HG02642 (cell line): ENCODE measurements around the gene CNTNAP2.

Experiments used
- ATAC-seq: cut with Tn5 transposase; IDR thresholded peaks from one replicate; pipeline ENCODE4 v1.9.1; 2021; ENCODE audit warnings: mild to moderate bottlenecking; ENCODE audit not compliant: unreplicated experiment, poor library complexity

Gene CNTNAP2

DNA sequence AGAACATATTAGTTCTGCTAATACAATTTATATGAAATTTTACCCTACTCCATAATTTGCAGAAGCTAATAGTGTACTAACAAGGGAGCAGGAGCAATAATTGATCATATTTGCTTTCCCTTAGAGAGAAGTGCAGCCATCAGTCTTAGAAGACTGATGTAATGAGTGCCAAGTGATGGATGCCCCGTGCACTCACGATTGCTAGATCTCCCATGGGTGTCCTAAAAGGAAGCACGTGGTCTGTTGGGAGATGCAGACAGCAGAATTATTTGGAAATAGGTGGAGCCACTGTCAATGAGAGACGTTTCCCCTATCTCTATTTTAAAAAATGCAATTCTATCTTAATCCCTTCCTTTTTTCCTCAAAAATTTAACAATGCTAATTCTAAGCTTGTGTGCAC lies 1701.7 kb downstream of the CNTNAP2 start:
- ATAC-seq: no peak

DNA sequence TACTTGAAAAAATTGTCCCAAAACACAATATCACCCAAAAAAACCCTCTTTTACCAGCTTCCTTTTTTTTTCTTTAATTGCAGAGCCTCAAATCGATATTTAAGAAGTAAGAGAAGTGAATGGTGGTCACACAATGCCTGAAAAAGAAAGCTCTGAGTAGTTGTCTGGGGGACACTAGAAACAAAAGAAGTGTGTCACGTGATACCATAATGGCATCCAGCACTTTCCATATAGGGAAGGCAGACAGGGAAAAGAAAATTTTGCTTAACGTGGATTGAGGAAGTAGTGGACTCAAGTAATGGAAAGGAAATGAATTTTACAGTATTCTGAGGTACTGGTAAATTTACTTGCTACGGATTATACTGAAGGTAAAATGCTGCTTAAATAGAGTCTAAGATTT lies 1708.1 kb downstream of the CNTNAP2 start:
- no peak for ATAC-seq

DNA sequence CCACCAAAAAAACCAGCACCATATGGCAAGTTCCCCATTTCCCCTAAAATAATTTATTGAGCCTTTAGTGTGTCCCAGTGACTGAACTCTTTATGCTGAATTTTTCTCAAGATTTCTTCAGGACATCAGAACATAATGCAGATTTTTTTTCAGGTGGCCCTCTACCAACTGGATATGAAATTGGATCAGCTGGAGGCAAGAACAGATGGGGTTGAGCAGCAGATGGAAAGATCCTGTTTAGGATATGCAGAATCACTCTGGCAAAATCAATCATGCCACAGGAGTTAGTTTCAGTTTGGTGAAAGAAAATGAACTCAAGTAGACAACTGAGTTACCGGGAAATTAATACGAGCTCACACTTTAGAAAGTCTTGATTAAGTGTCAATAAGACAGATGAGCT lies 1712.4 kb downstream of the CNTNAP2 start:
- ATAC-seq: no peak

DNA sequence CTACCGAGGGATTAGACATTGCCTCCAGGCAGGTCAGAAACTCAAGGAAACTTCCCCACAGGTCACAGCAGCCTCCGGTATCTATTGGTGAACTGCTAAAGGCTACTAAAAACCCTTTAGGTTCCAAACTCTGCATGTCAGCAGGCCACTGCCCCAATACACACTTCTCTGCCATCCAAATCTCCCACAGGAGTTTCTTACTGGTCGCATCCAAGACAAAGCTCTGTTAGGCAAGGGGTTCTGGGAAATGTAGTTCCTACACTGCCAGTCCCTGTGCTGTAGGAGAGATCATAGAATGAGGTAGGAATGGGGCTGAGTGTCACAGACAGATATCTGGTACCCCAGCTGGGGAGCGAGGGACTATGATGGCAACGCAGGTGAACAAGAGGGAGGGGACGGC lies 1717.0 kb downstream of the CNTNAP2 start:
- ATAC-seq: no peak

GRCh38 chr7:147833970-147834369 lies 1717.4 kb downstream of the CNTNAP2 start:
- no peak for ATAC-seq

GRCh38 chr7:147852833-147853232 lies 1736.2 kb downstream of the CNTNAP2 start:
- no peak for ATAC-seq

DNA sequence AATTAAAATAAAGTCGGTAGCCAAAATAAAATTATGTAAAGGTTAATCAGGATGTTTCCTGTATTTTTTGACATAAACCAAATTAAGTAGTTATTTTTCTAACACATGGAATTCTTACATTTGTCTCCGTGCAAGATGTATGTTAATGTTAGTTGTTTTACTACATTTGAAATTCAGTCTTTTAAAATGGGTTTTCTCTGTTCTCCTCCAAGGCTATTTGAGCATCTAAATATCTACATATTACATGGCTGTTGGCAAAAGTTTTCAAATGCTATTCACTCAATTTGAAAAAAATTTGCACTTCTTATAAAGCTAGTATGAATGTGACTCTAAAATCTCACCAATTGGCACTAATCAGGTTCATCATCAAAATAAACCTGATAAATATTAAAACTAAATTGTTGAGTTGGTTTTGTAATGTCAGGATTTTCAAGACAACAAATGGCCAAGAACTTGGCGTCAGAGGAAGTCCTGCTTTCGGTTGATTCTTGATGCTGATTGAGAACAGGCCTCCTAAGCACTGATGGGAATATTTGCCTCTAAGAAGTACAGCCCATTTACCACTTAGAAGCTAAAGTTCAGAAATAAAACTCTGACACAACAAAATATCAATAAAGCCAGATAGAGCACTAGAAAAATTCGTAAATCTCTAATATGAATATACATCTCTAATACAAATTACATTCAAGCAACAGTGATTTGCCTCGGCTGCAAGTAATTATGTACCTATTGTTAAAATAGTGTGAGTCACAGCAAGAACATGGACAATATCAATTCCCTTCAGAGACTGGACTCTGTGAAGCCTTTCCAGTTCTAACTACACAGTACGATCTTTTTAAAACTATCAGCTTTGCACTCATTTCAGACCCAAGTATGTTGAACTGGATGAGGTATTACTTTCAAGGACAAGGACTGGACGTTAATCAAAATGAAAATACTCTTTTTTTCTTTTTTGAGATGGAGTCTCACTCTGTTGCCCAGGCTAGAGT lies 1740.8 kb downstream of the CNTNAP2 start:
- ATAC-seq: no peak

DNA sequence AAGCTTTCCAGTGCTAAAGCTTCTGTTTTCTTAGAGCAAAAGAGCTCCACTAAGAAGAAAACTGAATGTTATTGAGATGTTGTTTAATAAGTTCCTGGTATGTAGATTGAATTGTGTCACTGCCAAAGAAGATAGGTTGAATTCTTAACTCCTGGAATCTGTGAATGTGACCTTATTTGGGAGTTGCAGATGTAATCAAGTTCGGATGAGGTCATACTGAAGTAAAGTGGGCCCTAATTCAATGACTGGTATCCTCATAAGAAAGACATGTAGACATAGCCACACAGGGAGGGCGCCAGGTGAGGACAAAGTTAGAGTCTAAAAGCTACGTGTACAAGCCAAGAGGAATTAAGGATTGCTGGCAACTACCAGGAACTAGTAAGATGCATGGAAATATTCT lies 1741.8 kb downstream of the CNTNAP2 start:
- no peak for ATAC-seq

DNA sequence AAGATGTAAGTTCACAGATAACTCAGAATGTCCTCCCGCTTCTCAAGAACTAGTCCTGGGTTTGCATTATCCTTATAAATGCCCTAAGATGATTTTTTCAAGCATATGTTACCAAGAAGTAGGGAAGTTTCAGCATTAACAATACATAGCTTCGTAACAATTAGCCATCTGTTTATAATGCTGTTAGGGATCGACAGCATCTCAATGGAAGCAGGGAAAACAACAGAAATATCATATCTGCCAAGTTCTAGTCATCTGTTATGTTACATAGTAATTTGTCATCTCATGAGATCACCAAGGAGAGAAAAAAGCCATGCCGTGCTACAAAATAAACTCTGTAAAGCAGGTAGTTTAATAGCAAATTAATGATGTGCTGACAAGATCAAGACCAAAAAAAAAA lies 1742.4 kb downstream of the CNTNAP2 start:
- no peak for ATAC-seq

DNA sequence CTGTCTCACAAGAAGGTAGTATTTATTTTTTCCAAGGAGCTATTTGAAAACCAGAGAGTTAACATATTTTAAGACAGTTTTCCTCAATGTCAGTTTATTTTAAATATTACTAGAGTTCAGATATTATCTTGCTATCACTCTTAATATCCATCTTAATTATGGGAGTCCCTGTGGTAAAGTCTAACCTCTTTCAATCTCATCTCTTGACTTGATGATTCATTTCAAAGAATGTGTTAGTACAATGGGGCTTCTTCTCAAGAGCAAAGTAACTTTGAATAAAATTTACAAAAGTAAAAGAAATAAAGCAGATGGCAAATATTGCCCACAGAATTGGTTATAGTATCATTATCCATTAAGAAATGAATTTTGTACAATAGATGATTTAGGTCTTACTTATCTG lies 1742.9 kb downstream of the CNTNAP2 start:
- no peak for ATAC-seq

GRCh38 chr7:147861058-147861716 lies 1744.6 kb downstream of the CNTNAP2 start:
- ATAC-seq: no peak

- ATAC-seq: no peak
Observed at GRCh38 chr7:147861945-147862344, 1745.3 kb downstream of the CNTNAP2 start.

DNA sequence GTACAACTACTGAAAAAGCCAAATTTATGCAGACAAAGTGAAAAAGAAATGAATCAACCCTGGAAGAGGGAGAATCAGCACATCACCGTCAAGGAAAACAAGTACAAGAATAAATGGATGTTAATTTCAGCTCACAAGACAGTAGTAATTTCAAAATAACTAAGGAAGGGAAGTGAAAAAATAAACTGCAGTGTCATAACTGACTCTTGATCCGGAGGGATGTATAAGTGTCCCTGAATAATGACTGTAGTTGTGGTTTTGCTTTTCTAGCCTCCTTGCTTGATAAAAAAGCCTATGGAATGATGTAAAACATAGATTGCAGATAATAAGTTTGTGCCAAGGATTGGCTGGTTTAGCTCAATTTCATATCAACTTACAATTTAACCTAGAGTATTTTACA lies 1752.9 kb downstream of the CNTNAP2 start:
- ATAC-seq: no peak

GRCh38 chr7:147878912-147879661 lies 1762.5 kb downstream of the CNTNAP2 start:
- ATAC-seq: no peak

DNA sequence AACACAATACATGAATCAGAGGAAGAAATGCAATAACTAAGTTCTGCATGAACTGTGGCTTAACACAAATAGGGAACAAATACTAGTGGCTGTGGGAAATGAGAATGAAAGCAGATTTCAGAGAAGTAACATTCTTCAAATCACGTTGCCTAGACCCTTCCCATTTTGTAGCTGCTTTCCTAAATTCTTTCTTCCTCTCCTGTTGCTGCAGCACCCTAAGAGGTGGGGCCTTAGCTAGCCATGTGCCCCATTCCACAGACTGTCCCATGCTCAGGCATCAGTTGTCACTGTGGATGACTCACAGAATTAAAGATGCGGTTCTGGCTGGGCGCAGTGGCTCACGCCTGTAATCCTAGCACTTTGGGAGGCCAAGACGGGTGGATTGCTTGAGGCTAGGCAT lies 1769.3 kb downstream of the CNTNAP2 start:
- no peak for ATAC-seq

DNA sequence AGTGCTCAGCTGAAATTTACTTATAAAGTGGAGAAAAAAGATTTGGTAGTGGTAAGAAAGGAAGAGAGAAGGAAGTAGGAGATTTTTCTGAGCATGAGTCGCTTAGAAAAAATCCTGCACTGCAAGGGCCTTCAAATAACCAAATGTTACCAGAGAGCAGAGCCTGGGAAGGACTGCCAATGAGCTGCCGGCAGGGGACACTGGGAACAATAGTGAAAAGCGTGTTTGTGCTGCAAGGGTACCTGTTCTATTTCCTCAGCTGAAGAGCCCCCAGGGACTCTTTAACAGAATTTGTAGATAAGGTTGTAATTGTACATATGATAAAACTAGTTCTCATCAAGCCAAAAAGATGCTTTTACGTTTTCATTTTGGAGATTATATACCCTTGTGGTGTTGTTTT lies 1777.7 kb downstream of the CNTNAP2 start:
- no peak for ATAC-seq

- ATAC-seq: no peak
Observed at GRCh38 chr7:147896121-147896520, 1779.5 kb downstream of the CNTNAP2 start.

GRCh38 chr7:147903536-147904218 lies 1787.1 kb downstream of the CNTNAP2 start:
- no peak for ATAC-seq

DNA sequence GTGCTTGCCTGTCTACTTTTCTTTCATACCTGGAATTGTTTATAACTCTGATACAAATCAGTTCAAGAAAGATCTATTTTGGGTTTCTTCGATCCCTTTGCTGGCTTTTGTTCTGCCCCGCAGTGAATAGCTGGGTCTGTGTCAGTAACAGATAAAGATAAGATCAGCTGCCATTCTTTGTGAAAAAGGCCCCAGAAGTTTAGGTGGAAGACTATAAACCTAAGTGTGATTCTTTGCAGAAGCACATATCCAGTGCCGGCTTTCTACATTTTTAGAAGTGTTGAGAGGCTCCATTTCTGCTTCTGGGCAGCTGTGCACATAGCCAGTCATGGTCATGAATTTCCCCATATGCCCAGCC lies 1787.6 kb downstream of the CNTNAP2 start:
- ATAC-seq: no peak

- no peak for ATAC-seq
Observed at GRCh38 chr7:147909431-147910148, 1793.0 kb downstream of the CNTNAP2 start.
